Suprapubic skin (tissue), 4 donors: ENCODE data around the gene KRTAP21-3.
"Not testable (repeated sequence)": the region's sequence is repeated elsewhere in the genome, so short reads cannot be mapped to it uniquely, and the experiment has no call there.

Source experiments
- CTCF ChIP-seq, 2 donors: fragments of 200-600 bp in 1 of 2; fragments of 450-650 bp in 1 of 2; sonication (generic) in 1 of 2; IDR thresholded peaks; one replicate each; pipeline ENCODE4 v1.5.1; 2016 to 2019; ENCODE audit warnings: antibody characterized with exemption in 2 of 2, mild to moderate bottlenecking in 1 of 2, moderate library complexity in 1 of 2
- POLR2A ChIP-seq, 2 donors: fragments of 450-650 bp; IDR thresholded peaks; one replicate each; pipeline ENCODE4 v1.6.1; 2017; ENCODE audit warnings: antibody characterized with exemption in 2 of 2, mild to moderate bottlenecking in 2 of 2, moderate library complexity in 2 of 2
- POLR2AphosphoS5 ChIP-seq, 3 donors: sonication (generic); formaldehyde crosslinking; IDR thresholded peaks; one replicate each; pipeline ENCODE4 v1.6.1; 2017; ENCODE audit warnings: antibody characterized with exemption in 3 of 3

GRCh38 chr21:30755328-30755727 is 36.8 kb upstream of the KRTAP21-3 start, which contains the start of gene KRTAP21-1:
- TF ChIP-seq POLR2A, CTCF, POLR2AphosphoS5 (IDR thresholded peaks at IDR 0.05): not testable (repeated sequence)
